HG02885 (cell line): ENCODE results near the gene CFAP77.

Experiments used
- ATAC-seq: cut with Tn5 transposase; IDR thresholded peaks from one replicate; pipeline ENCODE4 v1.9.1; 2021; ENCODE audit warnings: mild to moderate bottlenecking; ENCODE audit not compliant: unreplicated experiment, poor library complexity

The CFAP77 gene

DNA sequence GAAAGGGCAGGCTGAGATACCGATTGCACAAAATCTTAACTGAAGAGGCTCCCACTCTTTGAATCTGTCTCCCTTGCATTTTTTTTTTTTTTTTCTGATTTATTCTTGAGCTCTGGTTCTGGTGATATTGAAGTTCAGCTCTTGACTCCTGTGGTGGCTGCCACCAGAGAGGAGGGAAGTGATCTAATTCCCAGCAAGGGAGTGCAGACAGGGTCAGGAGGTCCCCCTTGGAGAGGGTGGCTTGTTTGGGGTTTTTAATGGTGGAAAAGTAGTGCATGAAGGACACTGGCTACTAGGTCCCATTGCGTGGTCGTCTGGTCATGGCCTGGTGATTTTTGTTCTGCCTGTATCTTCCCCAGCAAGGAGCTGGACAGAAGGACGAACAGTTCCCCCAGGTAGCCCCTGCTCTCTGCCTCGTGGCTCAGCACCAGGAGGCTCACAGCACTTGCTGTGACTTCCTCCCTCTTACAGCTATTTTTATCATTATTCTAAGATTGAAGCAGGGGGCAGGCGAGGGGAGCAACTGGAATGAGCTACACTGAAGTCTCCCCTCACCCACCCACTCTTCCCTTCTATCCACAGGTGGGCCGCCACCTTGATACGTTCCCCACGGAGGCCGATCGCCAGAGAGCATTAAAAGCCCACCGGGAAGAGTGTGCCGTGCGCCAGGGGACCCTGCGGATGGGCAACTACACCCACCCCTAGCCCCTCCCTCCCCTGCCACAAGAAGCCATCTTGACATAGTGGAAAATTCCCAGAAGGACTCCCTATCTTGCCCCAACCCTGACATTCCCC lies 162.0 kb downstream of the CFAP77 start:
- no peak for ATAC-seq

DNA sequence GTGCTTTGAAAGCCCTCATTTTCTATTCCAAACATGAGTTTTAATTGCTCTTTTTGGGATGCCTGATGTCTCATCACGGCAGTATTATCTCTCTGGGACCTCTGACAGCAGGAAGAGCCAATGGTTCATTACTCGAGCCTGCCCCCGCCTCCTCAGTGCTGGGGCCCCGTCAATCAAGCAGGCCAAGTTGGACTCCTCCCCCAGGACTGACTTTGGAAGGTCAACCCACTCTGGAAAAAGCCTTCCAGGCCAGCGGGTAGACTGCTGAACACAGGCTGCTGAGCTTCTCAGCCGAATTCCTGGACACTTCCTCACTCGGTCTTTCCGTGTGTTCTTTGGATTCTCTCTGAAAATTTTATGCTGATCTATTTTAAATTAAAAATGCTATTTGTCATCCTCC lies 162.9 kb downstream of the CFAP77 start:
- no peak for ATAC-seq

DNA sequence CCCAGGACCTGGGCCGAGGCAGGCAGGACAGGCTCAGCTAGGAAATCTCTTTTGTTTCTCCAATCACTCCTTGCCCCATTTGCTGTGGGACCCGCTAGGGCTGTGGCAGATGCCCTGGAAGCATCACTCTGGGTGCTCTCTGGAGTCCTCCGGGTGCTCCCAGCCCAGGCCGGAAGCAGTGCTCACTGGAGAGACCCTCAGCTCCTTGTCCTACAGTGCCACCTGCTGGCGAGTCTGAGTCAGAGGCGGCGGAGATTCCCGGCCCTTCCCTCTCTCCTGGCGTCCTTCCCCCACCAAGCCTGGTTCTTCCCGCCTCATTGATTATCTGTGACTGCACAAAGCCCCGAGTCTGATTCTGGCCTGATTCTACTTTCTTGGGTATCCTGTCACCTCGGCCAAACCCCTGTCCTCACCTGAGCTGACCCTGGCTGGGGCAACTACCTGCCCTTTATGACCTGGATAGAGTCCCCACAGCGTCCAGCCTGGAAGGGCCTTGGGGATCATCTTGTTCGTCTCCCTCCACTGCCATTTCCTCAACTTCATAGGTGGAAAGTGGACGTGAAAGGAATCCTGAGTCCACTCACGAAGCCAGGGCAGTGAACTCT lies 165.1 kb downstream of the CFAP77 start:
- no peak for ATAC-seq

DNA sequence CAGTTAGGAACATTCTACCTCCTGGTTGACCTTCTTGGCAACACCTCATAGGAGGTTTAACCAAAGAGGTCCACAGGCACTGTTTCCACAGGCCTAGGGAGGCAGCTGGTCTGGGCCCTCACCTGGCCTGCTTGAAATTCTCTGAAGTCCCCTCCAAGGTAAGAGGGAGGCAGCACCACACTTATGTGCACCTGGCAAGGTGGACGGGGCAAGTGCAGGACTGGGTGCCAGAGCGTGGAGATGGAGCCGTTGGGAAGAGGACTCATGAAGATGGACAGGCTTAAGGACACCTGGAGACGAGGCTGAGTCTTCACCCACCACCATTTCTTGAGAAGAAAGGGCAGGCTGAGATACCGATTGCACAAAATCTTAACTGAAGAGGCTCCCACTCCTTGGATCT lies 165.8 kb downstream of the CFAP77 start:
- no peak for ATAC-seq

DNA sequence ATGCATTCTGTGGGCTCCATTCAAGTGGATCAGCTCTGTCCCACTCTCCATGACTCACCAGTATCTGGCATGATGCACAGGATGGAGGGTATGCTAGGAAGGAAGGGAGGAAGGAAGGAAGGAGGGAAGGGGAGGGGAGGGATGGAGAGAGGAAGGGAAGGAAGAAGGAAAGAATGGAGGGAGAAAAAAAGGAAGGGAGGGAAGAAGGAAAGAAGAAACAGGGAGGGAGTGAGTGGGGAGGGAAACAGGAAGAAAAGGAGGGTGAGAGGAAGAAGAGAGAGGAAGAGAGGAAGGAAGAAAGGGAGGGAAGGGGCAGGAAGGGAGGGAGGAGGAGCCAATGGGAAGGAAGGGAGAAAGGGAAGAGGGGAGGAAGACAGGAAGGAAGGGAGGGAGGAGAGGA lies 167.1 kb downstream of the CFAP77 start:
- ATAC-seq = no peak

DNA sequence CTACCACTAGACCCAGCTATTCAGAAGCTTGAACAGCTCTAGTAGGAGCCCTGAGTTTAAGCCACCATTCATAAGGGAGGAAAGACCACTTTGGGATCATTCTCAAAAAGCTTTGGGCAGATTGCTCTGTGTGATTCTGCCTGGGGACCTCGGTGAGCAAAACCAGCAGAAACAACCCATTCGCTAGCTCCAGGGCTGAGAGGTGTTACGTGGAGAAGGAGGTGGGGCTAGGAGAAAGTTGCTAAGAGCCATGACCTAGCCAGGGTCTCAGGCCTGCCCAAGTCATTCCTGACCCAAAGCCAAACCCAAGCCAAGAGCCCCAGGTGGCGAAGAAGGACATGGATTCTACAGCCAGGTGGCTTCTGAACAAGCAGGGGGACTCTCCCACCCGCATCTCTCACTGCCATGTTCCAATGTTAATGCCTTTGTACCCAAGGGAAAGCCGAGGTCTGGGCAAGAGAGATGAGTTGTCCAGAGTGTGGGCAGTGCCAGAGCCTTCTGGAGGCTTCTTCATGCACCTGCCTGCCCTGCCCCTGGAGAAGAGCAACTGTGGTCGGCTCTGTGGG lies 168.4 kb downstream of the CFAP77 start:
- ATAC-seq = no peak

DNA sequence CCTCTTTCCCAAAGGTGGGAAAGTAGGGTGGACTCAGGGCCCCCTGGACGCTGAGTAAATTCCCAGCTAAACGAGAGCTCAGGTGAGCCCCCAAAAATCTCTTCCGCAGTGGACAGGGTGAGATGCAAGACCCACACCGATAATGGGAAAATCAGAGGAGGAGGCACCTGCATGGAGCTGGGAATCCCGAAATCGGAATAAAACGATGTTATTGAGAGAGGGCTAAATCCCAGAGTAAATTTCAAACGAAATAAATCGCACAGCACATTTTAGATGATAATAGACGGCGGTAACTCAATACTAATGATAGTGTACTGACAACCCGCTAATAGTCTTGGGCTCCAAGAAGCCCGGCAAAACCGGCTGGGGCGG lies 169.4 kb downstream of the CFAP77 start:
- no peak for ATAC-seq

DNA sequence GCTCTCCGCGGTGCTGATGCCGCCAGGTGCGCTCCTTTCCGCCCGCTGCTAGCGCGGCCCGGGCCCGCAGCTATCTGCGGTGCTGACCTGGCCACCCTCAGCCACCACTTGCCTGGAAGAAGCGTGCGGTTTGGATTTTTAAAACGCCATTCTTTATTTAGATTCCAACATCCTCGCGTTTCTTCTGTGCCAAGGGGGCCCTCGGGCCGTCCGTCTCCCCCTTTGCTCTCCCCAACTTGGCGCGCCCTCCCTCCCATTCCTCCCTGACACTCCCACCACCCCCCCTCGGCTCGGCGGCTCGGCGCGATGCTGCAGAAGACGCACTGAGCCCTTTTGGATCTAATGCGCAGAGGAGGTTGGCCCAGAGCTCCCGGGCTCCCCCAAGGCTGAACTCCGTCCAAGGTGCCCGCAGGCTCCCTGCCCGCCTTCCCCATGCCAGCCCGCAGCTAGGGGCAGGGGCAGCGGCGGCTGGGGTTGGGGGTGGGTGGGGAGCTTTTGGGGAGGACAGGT lies 172.3 kb downstream of the CFAP77 start, which contains the start of gene BARHL1:
Gene BARHL1 (plus strand): TSS at position 331 of the 510 bp plus-strand sequence. CDS start 192 bp downstream, outside the sequence.
- no peak for ATAC-seq

DNA sequence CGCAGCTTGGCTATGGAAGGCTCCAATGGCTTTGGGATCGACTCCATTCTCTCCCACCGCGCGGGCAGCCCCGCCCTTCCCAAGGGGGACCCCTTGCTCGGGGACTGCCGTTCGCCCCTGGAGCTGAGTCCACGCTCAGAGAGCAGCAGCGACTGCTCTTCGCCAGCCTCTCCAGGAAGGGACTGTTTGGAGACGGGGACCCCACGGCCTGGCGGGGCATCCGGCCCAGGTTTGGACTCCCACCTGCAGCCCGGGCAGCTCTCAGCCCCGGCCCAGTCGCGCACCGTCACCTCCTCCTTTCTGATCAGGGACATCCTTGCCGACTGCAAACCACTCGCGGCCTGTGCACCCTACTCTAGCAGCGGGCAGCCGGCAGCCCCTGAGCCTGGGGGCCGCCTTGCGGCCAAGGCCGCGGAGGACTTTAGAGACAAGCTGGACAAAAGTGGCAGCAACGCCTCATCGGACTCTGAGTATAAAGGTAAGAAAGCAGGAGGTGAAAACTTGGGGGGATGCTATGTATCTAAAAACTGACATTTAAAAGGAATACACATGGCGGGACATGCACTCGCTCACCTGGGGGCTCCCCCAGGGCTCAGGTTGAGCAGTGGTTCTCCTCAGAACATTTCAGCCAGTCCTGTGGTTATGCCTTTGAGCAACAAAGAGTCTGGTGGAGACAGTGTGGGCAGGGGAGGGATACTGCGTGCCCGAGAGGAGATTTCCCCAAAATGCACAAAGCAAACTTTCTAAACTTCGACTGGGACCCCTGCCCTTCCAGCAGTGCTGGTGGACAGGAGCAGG lies 173.0 kb downstream of the CFAP77 start:
- no peak for ATAC-seq

DNA sequence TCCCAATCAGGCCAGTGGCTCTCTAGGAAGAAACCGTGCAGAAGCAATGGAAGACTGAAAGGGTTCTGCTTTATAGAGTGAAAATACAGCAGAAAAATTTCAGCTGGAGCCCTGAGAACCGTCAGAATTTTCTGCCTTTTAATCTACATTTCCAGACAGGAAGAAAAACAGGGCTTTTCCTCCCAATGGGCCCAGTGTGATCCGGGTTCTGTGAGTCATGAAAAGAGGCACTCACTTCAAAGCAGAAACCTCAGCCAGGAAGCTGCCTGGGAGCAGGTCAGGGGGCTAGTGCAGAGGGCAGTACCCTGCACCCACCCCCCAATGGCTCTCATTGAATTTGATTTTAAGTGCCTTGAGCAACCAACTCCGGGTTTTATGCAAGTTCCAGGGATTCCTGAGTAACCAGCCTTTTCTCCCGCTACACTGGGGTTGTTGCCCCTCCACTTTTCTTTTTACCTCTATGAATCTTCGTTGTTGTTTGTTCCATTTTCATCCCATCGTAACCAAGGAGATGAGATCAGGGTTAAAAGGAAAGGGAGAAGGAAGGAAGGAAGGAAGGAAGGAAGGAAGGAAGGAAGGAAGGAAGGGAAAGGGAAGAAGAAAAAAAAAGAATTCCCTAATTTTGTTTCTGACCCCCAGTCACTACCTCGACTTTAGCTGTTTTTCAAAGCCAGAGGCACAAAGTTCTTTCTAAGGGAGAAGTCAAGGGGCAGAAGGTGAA lies 173.7 kb downstream of the CFAP77 start:
- ATAC-seq = no peak

DNA sequence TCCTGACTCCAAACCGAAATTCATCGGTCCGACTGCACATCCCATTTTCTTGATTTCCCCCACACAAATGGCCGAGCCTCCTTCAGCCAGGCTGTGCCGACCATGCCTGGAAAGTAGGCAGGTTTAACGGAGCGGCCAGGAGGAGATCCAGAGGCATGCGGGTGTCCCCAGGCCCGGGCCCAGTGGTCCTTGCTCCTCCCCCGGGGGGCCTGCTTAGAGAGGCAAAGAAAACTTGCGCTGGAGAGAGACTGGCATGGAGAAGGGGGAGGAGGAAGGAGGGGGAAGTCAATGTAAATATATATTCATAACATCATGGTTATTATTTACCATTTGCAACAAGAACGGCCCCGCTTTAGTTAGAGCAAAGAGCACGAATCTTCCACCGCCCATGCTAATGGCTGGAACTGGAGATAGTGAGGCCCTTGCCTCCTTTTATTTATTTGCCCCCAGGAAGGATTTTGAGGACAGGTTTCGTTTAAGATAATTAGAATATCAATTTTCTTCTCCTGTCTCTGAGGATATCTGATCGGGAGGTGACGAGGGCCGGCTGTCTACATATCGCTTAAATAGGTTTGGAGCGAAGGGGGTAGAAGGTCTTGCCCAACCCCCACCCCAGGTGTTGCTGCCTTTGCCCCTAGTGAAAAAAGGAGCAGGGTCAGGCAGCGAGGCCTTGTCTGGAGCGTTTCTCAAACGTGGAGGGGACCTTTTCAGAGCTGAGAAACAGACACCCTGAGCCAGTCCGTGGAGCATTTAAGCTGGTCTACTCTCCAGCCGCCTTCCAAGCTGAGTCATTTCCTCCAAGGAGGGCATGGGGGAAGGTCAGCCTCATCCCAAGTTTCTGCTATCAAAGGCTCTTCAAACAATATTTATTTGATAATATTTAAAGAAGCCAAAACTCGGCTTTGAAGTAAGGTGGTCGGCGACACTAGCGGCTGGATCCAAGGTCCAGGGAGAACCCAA lies 174.9 kb downstream of the CFAP77 start:
- no peak for ATAC-seq

DNA sequence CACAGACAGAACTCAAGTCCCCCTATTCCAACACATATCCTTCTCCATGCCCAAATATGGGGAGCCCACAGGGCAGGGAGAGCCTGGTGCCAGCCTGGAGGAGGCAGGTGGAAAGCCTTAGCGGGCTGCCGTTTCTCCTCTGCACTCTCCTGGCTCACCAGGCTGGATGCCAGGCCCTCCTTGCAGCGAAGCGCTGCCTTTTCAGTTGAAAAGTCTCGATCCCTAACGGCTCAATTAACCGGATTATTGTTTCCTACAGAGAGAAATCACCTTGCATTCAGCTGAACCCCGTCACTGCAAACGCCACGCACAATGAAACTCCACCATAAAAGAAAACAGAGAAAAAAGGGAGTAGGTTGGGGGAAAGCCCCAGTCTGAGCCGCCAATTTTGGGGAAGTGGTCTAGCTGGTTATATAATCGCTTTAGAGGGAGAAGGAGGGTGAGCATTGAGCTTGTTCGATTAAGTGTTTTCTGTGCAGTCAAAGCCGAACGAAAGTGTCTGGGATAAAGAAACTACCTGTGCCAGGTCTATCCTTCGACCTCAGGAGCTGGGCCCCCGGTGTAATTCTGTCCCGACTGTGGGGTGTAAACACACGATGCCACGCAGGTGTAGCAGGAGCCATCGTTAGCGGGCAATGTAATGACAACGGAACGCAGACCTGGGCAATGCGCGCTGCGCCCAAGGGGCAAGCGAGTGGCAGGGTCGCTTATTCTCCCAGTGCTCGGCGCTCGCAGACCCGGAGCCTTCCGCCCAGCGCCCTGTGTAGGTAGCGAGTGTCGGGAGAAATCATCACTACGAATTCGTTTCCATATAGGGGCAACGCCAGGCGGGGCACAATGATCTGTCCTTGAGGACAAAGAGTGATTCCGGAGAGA lies 176.2 kb downstream of the CFAP77 start:
- no peak for ATAC-seq

DNA sequence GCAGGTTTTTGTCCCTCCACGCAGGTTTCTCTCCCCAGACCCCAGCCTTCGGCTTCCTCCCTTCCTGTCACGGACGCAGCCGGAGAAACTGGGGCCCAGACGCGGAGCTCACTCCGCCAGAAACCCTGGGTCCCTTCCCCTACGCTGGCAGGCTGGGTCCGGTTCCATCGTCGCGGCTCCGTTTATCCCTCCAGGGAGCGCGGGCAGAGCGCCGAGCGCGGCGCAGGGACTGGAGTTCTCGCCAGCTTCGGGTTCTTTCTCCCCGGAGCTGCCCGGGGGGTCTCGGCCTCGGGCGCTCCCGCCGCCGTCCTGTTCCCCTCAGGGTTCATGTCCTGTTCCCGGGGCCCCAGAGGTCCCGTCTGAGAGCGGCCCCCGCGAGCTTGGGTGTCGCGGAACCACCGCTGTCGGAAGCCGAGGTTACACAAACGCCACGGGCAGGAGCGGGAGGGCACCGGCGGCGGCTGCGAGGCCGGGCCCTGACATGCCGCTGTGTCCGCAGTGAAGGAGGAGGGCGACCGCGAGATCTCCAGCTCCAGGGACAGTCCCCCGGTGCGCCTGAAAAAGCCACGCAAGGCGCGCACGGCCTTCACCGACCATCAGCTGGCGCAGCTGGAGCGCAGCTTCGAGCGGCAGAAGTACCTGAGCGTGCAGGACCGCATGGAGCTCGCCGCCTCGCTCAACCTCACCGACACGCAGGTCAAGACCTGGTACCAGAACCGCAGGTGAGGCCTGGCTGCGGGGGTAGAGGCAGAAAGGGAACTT lies 177.0 kb downstream of the CFAP77 start:
- ATAC-seq = no peak

DNA sequence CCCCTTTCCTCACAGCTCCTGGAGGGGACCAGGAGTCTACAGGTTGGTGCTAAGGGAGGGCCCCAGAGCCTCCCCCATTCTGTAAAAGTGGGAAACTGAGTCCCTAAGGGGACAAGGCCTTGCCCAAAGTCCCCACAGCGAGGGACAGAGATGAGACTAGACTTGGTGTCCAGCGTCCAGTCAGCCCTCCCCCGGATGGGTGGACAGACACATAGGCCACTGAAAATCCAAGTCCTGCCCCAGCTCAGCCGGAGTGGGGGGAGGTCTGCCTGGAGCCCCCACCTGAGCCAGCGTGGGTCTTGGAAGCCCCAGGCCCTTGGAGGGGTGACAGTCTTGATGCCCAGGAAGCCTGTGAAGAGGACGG lies 177.6 kb downstream of the CFAP77 start:
- no peak for ATAC-seq

DNA sequence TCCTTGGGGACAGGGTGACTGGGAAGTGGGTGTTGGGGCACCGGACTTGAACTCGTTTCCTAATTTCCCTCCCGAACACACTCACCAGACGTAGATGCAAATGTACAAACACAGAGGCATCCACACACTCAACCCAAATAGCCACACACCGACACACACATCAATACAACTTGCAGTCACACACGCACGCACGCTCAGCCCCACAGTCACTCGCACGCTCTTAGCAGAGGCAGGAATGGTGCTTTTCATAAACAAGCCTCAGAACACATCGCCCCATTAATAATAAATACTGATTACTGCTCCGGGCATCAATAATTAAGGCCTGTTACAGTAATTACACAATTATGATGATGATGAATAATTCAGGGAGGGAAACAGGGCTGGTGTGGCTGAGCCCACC lies 178.1 kb downstream of the CFAP77 start:
- ATAC-seq = no peak

DNA sequence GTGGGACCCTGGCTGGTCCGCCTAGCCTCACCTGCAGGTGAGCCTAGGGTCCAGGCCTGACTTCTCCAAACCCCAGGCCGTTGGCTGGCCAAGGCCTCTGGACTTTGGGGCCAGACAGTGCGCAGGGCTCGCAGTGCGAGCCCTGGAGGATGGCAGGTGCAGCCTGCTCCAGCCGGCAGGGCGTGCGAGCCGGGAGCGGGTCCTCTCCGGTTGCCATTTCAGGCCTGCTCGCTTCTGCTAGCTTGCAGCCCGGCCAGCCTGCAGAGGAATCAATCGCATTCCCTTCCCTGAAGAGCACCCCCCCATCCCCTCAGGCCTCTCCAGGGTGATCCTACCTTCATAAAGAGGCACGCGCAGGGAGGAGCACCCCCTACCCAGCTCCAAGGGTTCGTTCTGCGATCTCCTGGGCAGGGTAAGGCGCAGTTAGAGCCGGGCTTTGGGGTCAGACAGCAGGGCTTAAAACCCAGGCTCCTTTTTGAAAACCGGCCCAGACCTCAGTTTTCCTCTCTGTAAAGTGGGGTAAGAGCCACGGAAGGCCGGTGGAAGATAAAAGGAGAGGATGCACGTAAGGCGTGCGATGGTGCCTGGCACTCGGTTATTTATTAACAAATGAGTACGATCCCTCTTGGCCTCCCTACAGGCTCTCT lies 178.6 kb downstream of the CFAP77 start:
- no peak for ATAC-seq
